Keratinocyte (primary cell): ENCODE results near the gene ACVR1C. TPM values are rescaled to one million over a fixed set of nuclear protein-coding genes. Genes with fewer than 3 reads are reported as not detected.

ENCODE experiments used
- DNase-seq: peaks from one replicate; pipeline ENCODE4 v3.0.0-alpha.2; 2011; ENCODE audit warnings: low read depth, missing footprints, low spot score
- FAIRE-seq: peaks from 2 replicates; lab custom pipeline; 2011; peaks lifted over from hg19 to GRCh38; lab: Jason Lieb, UNC
- H2AFZ ChIP-seq: 2 replicates; pipeline ENCODE4 v1.6.0; 2012; ENCODE audit warnings: low read length, control low read depth, inconsistent platforms; ENCODE audit not compliant: control insufficient read depth
- H3K27ac ChIP-seq: 2 replicates; pipeline ENCODE4 v1.5.1; 2011; ENCODE audit warnings: low read length; ENCODE audit not compliant: control insufficient read depth, insufficient read depth
- H3K27me3 ChIP-seq: 3 replicates; pipeline ENCODE4 v1.6.0; 2011; ENCODE audit warnings: low read length; ENCODE audit not compliant: control insufficient read depth, insufficient read depth; ENCODE audit errors: extremely low read depth
- H3K36me3 ChIP-seq, 2 experiments: 2 replicates in 1 of 2; 3 replicates in 1 of 2; pipeline ENCODE4 v1.5.1; 2011; ENCODE audit warnings: low read length in 2 of 2, mild to moderate bottlenecking in 1 of 2; ENCODE audit not compliant: control insufficient read depth in 2 of 2, insufficient read depth in 2 of 2; ENCODE audit errors: extremely low read depth in 1 of 2
- H3K4me1 ChIP-seq: 3 replicates; pipeline ENCODE4 v1.5.1; 2011; ENCODE audit warnings: low read length; ENCODE audit not compliant: control insufficient read depth, insufficient read depth; ENCODE audit errors: extremely low read depth
- H3K4me2 ChIP-seq: 3 replicates; pipeline ENCODE4 v1.6.0; 2011; ENCODE audit warnings: low read depth, low read length; ENCODE audit not compliant: control insufficient read depth, insufficient read depth; ENCODE audit errors: extremely low read depth
- H3K4me3 ChIP-seq, 3 experiments: fragments of 200-600 bp in 1 of 3; sonication (generic) in 1 of 3; 2 replicates in 2 of 3; 3 replicates in 1 of 3; pipeline ENCODE4 v1.5.1; 2011 to 2016; ENCODE audit warnings: low read length in 3 of 3, mild to moderate bottlenecking in 3 of 3, control low read depth in 2 of 3, inconsistent platforms in 1 of 3, low read depth in 1 of 3, mixed read lengths in 1 of 3, mixed run types in 1 of 3, moderate library complexity in 1 of 3; ENCODE audit not compliant: control insufficient read depth in 2 of 3, insufficient read depth in 2 of 3; ENCODE audit errors: extremely low read depth in 1 of 3
- H3K79me2 ChIP-seq: 2 replicates; pipeline ENCODE4 v1.6.0; 2012; ENCODE audit warnings: low read length; ENCODE audit not compliant: control insufficient read depth, insufficient read depth
- H3K9ac ChIP-seq: 3 replicates; pipeline ENCODE4 v1.6.0; 2011; ENCODE audit warnings: low read length; ENCODE audit not compliant: control insufficient read depth, insufficient read depth; ENCODE audit errors: extremely low read depth
- H3K9me1 ChIP-seq: 3 replicates; pipeline ENCODE4 v1.6.0; 2011; ENCODE audit warnings: low read length; ENCODE audit not compliant: control insufficient read depth, insufficient read depth; ENCODE audit errors: extremely low read depth
- H3K9me3 ChIP-seq: 2 replicates; pipeline ENCODE4 v1.5.1; 2012; ENCODE audit warnings: low read depth, low read length; ENCODE audit not compliant: control insufficient read depth
- H4K20me1 ChIP-seq: 3 replicates; pipeline ENCODE4 v1.6.0; 2011; ENCODE audit warnings: low read length; ENCODE audit not compliant: control insufficient read depth, insufficient read depth; ENCODE audit errors: extremely low read depth
- CTCF ChIP-seq, 3 experiments: IDR thresholded peaks in 1 of 3; conservative IDR thresholded peaks in 1 of 3; optimal IDR thresholded peaks in 1 of 3; 2 replicates in 2 of 3; 3 replicates in 1 of 3; pipeline versions ENCODE3 to v1.5.1; 2011; ENCODE audit warnings: low read length in 3 of 3, mild to moderate bottlenecking in 3 of 3, moderate library complexity in 2 of 3, control low read depth in 1 of 3, inconsistent platforms in 1 of 3; ENCODE audit not compliant: insufficient read depth in 2 of 3; ENCODE audit errors: extremely low read depth in 1 of 3
- EZH2 ChIP-seq: IDR thresholded peaks from one replicate; pipeline ENCODE4 v1.6.1; 2012; ENCODE audit warnings: inconsistent platforms, mild to moderate bottlenecking, low read length, moderate library complexity
- dilution Hi-C: fragments of 300-500 bp; cut with MboI; formaldehyde crosslinking; loops from one replicate; pipeline ENCODE4 v1.7.0; 2020; ENCODE audit warnings: low sequenced_read_pairs; ENCODE audit not compliant: extremely low pct_ligation_motif_present
- polyA plus RNA-seq, 5 experiments: library from polyadenylated mRNA; depleted of rRNA in 3 of 5; stranded (reverse) in 3 of 5; stranded (forward) in 1 of 5; unstranded in 1 of 5; fragments of >200 nt; gene quantifications; 1 replicate in 1 of 5; 2 replicates in 3 of 5; 3 replicates in 1 of 5; pipeline versions ENCODE4 v1.2.1 to v1.2.3, GENCODE V29; 2011 to 2012; ENCODE audit warnings: missing spikeins in 2 of 5, low read depth in 1 of 5, low replicate concordance in 1 of 5

ACVR1C gene
- polyA plus RNA-seq, 1 donor (not counting 4 experiments of a cell fraction or from before 2014, with no cell fraction given), result 0.20 TPM

- Histone ChIP-seq H3K4me1 (no peaks in the 10 kb centered on the region), H3K27ac (no peak overlapping the region), H3K9ac (no peak overlapping the region), H3K4me3 (no peak overlapping the region), H4K20me1 (no peaks in the 10 kb centered on the region), H3K27me3 (peaks cover 12% of the 10 kb centered on the region), H3K9me1 (no peaks in the 10 kb centered on the region), H3K4me2 (no peak overlapping the region), H3K79me2 (no peaks in the 10 kb centered on the region), H3K9me3 (no peaks in the 10 kb centered on the region), H3K36me3 (no peaks in the 10 kb centered on the region), H2AFZ (no peak overlapping the region)
- dilution Hi-C loops, result no loop called here
- DNase-seq (no peak), FAIRE-seq (no peak)
- TF ChIP-seq CTCF (optimal IDR thresholded peaks at IDR 0.05 in 1 of 3, IDR thresholded peaks at IDR 0.05 in 1 of 3, conservative IDR thresholded peaks at IDR 0.05 in 1 of 3; ENCODE audit: extremely low read depth in 1 of 3, insufficient read depth in 2 of 3, low read length in 3 of 3) (peak in 2 of 3 experiments; percentile 2 to 7), EZH2 (no peak)
Measured at GRCh38 chr2:157592948-157593347, 35.7 kb downstream of the ACVR1C start.

GRCh38 chr2:157592374-157592773 is 36.3 kb downstream of the ACVR1C start:
- FAIRE-seq (no peak), DNase-seq (no peak)
- dilution Hi-C loops, result no loop called here
- Histone ChIP-seq H3K79me2 (no peaks in the 10 kb centered on the region), H3K4me2 (no peak overlapping the region), H2AFZ (no peak overlapping the region), H3K27ac (no peak overlapping the region), H3K4me3 (no peak overlapping the region), H4K20me1 (no peaks in the 10 kb centered on the region), H3K36me3 (no peaks in the 10 kb centered on the region), H3K27me3 (peaks cover 8% of the 10 kb centered on the region), H3K9me3 (no peaks in the 10 kb centered on the region), H3K9me1 (no peaks in the 10 kb centered on the region), H3K9ac (no peak overlapping the region), H3K4me1 (no peaks in the 10 kb centered on the region)
- TF ChIP-seq EZH2 (no peak), CTCF (optimal IDR thresholded peaks at IDR 0.05 in 1 of 3, IDR thresholded peaks at IDR 0.05 in 1 of 3, conservative IDR thresholded peaks at IDR 0.05 in 1 of 3; ENCODE audit: extremely low read depth in 1 of 3, insufficient read depth in 2 of 3, low read length in 3 of 3) (no peak)
